ENCODE results near the gene ATCAY.

The ATCAY gene

GRCh38 chr19:3975637-3976087 is 95.2 kb downstream of the ATCAY start:
- DNase-seq, result no peak

GRCh38 chr19:3976495-3977241 is 96.2 kb downstream of the ATCAY start:
- no peak for DNase-seq

All from CD4-positive, alpha-beta T cell treated with Interferon gamma for 1 hour (primary cell).